ENCODE measurements around the gene KCNJ8.

GRCh38 chr12:21759737-21760136, 14.8 kb downstream of the KCNJ8 start:
- TF ChIP-seq EZH2phosphoT487 (IDR thresholded peaks at IDR 0.05; ENCODE audit: borderline replicate concordance) (no peak), CTCF (conservative IDR thresholded peaks at IDR 0.05; ENCODE audit: low read length) (no peak)

Measured in Loucy (cell line).